Right forelimb (tissue), 1 donor: ENCODE data around the gene DDX23.

ENCODE experiments used
- DNase-seq: peaks from one replicate; pipeline ENCODE4 v3.0.0-alpha.2; 2018

DDX23 gene

GRCh38 chr12:48822139-48822538 lies 29.8 kb downstream of the DDX23 start:
- no peak for DNase-seq

GRCh38 chr12:48819986-48820725 lies 31.8 kb downstream of the DDX23 start:
- DNase-seq: no peak

GRCh38 chr12:48818831-48819590 lies 33.0 kb downstream of the DDX23 start:
- no peak for DNase-seq

- peak; percentile 82 for DNase-seq
These were observed 33.8 kb downstream of the DDX23 start, which contains the start of gene CACNB3 for GRCh38 chr12:48817873-48818830. TSS of gene CACNB3 (plus strand) at chr12:48818496. CDS start at chr12:48818930, 434 bp downstream.

- no peak for DNase-seq
These were observed 35.7 kb downstream of the DDX23 start for GRCh38 chr12:48816143-48816854.

GRCh38 chr12:48815126-48816110 lies 36.5 kb downstream of the DDX23 start:
- peak; percentile 88 for DNase-seq

- peak; percentile 87 for DNase-seq
These were observed 37.5 kb downstream of the DDX23 start for GRCh38 chr12:48814262-48815125.

GRCh38 chr12:48813465-48814261 lies 38.3 kb downstream of the DDX23 start:
- DNase-seq: no peak

- DNase-seq: no peak
These were observed 39.6 kb downstream of the DDX23 start for GRCh38 chr12:48812389-48812788.

GRCh38 chr12:48811437-48812090 lies 40.4 kb downstream of the DDX23 start:
- no peak for DNase-seq

GRCh38 chr12:48810903-48811431 lies 41.0 kb downstream of the DDX23 start:
- DNase-seq: no peak

GRCh38 chr12:48807981-48808380 lies 44.0 kb downstream of the DDX23 start:
- DNase-seq: no peak

GRCh38 chr12:48803675-48804074 lies 48.3 kb downstream of the DDX23 start:
- DNase-seq: no peak

GRCh38 chr12:48800971-48801370 lies 51.0 kb downstream of the DDX23 start:
- DNase-seq: no peak

GRCh38 chr12:48800457-48800856 lies 51.5 kb downstream of the DDX23 start:
- peak; percentile 36 for DNase-seq

- no peak for DNase-seq
These were observed 55.0 kb downstream of the DDX23 start for GRCh38 chr12:48796976-48797375.

GRCh38 chr12:48795550-48796455 lies 56.2 kb downstream of the DDX23 start:
- DNase-seq: peak; percentile 82
